ENCODE measurements around the gene DNAJC17. TPM values are rescaled to one million over a fixed set of nuclear protein-coding genes. Genes with fewer than 3 reads are reported as not detected.

The DNAJC17 gene
- total RNA-seq, 6 experiments from 2014 or later = 7.8 to 23.7 (median 17.7) TPM

DNA sequence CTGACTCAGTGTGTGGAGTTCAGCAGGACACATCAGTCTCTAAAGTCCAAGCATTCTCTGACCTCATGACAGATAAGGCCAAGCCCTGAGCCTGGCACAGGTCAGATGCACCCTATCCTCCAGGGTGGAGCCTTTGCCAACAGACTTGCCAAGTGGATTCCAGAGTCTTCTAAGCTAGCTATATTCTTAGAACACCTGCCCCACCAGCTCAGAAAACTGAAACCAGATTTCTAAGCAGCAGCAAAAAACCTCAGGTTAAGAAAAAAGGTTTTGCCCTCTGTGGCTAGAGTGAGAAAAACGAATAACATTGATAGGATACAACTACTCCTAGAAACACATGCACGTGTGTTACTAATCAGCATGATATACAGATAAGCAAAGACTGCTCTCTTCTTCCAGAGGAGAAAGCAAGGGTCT lies 63.8 kb downstream of the DNAJC17 start:
- intact Hi-C loops (cut with DNase I) = no loop called here
- H3K36me3 ChIP-seq = peaks cover 0 to 24% (median 3%) of the 10 kb centered on the region in 4 donors
- no peaks in the 10 kb centered on the region for H3K9me3 ChIP-seq
- ATAC-seq (peak; percentile 72 to 87 (median 82)), DNase-seq (peak; percentile 48 to 78 (median 77))
- H3K4me3 ChIP-seq = no peak overlapping the region
- TF ChIP-seq, protein P1, sequence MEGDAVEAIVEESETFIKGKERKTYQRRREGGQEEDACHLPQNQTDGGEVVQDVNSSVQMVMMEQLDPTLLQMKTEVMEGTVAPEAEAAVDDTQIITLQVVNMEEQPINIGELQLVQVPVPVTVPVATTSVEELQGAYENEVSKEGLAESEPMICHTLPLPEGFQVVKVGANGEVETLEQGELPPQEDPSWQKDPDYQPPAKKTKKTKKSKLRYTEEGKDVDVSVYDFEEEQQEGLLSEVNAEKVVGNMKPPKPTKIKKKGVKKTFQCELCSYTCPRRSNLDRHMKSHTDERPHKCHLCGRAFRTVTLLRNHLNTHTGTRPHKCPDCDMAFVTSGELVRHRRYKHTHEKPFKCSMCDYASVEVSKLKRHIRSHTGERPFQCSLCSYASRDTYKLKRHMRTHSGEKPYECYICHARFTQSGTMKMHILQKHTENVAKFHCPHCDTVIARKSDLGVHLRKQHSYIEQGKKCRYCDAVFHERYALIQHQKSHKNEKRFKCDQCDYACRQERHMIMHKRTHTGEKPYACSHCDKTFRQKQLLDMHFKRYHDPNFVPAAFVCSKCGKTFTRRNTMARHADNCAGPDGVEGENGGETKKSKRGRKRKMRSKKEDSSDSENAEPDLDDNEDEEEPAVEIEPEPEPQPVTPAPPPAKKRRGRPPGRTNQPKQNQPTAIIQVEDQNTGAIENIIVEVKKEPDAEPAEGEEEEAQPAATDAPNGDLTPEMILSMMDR (IDR thresholded peaks at IDR 0.05) = no peak
- TF ChIP-seq POLR2A (IDR thresholded peaks at IDR 0.05) = no peak
- peaks cover 0 to 21% (median 7%) of the 10 kb centered on the region in 4 donors for H3K4me1 ChIP-seq
- peak overlapping the region; percentile 42 to 77 (median 45) for H3K27ac ChIP-seq
- WGBS (ENCODE audit: insufficient coverage, low coverage, low lambda C conversion rate, missing lambda C conversion rate) = 33% methylated on average over 2 of the region's 2 CpGs
- no peaks in the 10 kb centered on the region for H3K27me3 ChIP-seq

- H3K36me3 ChIP-seq = peaks cover 0 to 57% (median 8%) of the 10 kb centered on the region in 4 donors
- intact Hi-C loops (cut with DNase I) = no loop called here
- DNase-seq (peak in 1 of 3 donors; percentile 2), ATAC-seq (no peak)
- peaks cover 0 to 21% (median 7%) of the 10 kb centered on the region in 4 donors for H3K4me1 ChIP-seq
- TF ChIP-seq, protein P1 (IDR thresholded peaks at IDR 0.05) = no peak
- TF ChIP-seq POLR2A (IDR thresholded peaks at IDR 0.05) = no peak
- 86% methylated on average over 1 of the region's 2 CpGs for WGBS (ENCODE audit: insufficient coverage, low coverage, low lambda C conversion rate, missing lambda C conversion rate)
- H3K9me3 ChIP-seq = no peaks in the 10 kb centered on the region
- H3K27ac ChIP-seq = no peak overlapping the region
- no peak overlapping the region for H3K4me3 ChIP-seq
- no peaks in the 10 kb centered on the region for H3K27me3 ChIP-seq
Measured at GRCh38 chr15:40739854-40740253, 67.4 kb downstream of the DNAJC17 start.

GRCh38 chr15:40739047-40739446 lies 68.2 kb downstream of the DNAJC17 start:
- H3K27me3 ChIP-seq = no peaks in the 10 kb centered on the region
- no peak overlapping the region for H3K4me3 ChIP-seq
- intact Hi-C loops (cut with DNase I) = no loop called here
- ATAC-seq (no peak), DNase-seq (peak in 1 of 3 donors; percentile 2)
- no peak for TF ChIP-seq POLR2A (IDR thresholded peaks at IDR 0.05)
- TF ChIP-seq, protein P1 (IDR thresholded peaks at IDR 0.05) = no peak
- 77% methylated on average over 2 of the region's 2 CpGs for WGBS (ENCODE audit: insufficient coverage, low coverage, low lambda C conversion rate, missing lambda C conversion rate)
- no peak overlapping the region for H3K27ac ChIP-seq
- no peaks in the 10 kb centered on the region for H3K9me3 ChIP-seq
- H3K4me1 ChIP-seq = peaks cover 0 to 14% (median 6%) of the 10 kb centered on the region in 4 donors
- H3K36me3 ChIP-seq = peaks cover 0 to 57% (median 8%) of the 10 kb centered on the region in 4 donors

- 93% methylated on average over 2 of the region's 3 CpGs for WGBS (ENCODE audit: insufficient coverage, low coverage, low lambda C conversion rate, missing lambda C conversion rate)
- H3K36me3 ChIP-seq = peaks cover 0 to 53% (median 10%) of the 10 kb centered on the region in 4 donors
- no peak for DNase-seq
Measured at GRCh38 chr15:40737048-40737447, 70.2 kb downstream of the DNAJC17 start.

More at GRCh38 chr15:40737048-40737447, 70.2 kb downstream of the DNAJC17 start:
- Histone ChIP-seq H3K4me3 (no peak overlapping the region), H3K27me3 (no peaks in the 10 kb centered on the region), H3K27ac (no peak overlapping the region), H3K9me3 (no peaks in the 10 kb centered on the region), H3K4me1 (no peaks in the 10 kb centered on the region)
- intact Hi-C loops (cut with DNase I) = no loop called here
- TF ChIP-seq, protein P1 (IDR thresholded peaks at IDR 0.05) = no peak
- TF ChIP-seq POLR2A (IDR thresholded peaks at IDR 0.05) = no peak
- ATAC-seq = no peak
